C4-2B (cell line): Measurements from ENCODE around the gene PPP1R12B.

Source experiments
- CTCF ChIP-seq: fragments of 450-650 bp; conservative IDR thresholded peaks from 2 replicates; pipeline ENCODE4 v1.5.1; 2017; ENCODE audit warnings: mild to moderate bottlenecking
- ZFX ChIP-seq: fragments of 450-650 bp; IDR thresholded peaks from 2 replicates; pipeline ENCODE4 v1.6.1; 2017

- TF ChIP-seq CTCF (no peak), ZFX (no peak)
Observed at GRCh38 chr1:202306535-202307345, 41.8 kb upstream of the PPP1R12B start.
